Measurements from ENCODE around the gene LAPTM4A. TPM values are rescaled to one million over a fixed set of nuclear protein-coding genes. Genes with fewer than 3 reads are reported as not detected.
A peak's percentile ranks its signal among the peaks of the same experiment; 100 is the strongest.

LAPTM4A gene
- polyA plus RNA-seq, 2 of the 4 experiments (the other 2 are of a cell fraction) = 275 to 509 TPM

- TF ChIP-seq REST (IDR thresholded peaks at IDR 0.05) = no peak
- no peak for TF ChIP-seq CBX2 (IDR thresholded peaks at IDR 0.05; ENCODE audit: borderline replicate concordance, low read depth)
Measured at GRCh38 chr2:20064841-20065240, 13.4 kb upstream of the LAPTM4A start (continued).

- no peak for FAIRE-seq
- no peak for DNase-seq (ENCODE audit: low read depth in 1 of 2, low spot score in 1 of 2)
- CTCF ChIA-PET = interaction anchor here (1.5 to 1.8 kb wide), 3 partner anchors 26 to 109 kb away, joined by 3 to 4 read pairs (median 4); no protein-coding TSS in a partner anchor
- H3K4me1 ChIP-seq = peaks cover 25% of the 10 kb centered on the region
- no peak overlapping the region for H3K4me3 ChIP-seq
- no peak overlapping the region for H3K4me2 ChIP-seq
- POLR2A ChIA-PET = no interaction called here
- peaks cover 8% of the 10 kb centered on the region; the same call in 1 of the 3 replicates for H3K9me3 ChIP-seq
- no peak for ATAC-seq
- 85% methylated on average over 3 of the region's 3 CpGs for WGBS (ENCODE audit: missing lambda C conversion rate)
- peak overlapping the region in 1 of 2 experiments; percentile 81; a peak in 2 of 6 replicates for H3K27ac ChIP-seq
- TF ChIP-seq EHMT2 (IDR thresholded peaks at IDR 0.05; ENCODE audit: low read depth) = no peak
- TF ChIP-seq POLR2AphosphoS2 (conservative IDR thresholded peaks at IDR 0.05; ENCODE audit: low read length) = no peak
- no peak for TF ChIP-seq FOSB (CRISPR knock-in tag; IDR thresholded peaks at IDR 0.05)
- TF ChIP-seq JUN (IDR thresholded peaks at IDR 0.05) = no peak
- no peak for TF ChIP-seq CEBPB (IDR thresholded peaks at IDR 0.05)
- TF ChIP-seq PBX3 (IDR thresholded peaks at IDR 0.05) = no peak
- no peak for TF ChIP-seq ZNF302 (CRISPR knock-in tag; IDR thresholded peaks at IDR 0.05)
- TF ChIP-seq PHF8 (IDR thresholded peaks at IDR 0.05; ENCODE audit: borderline replicate concordance, low read depth) = no peak
- TF ChIP-seq ZFP36 (IDR thresholded peaks at IDR 0.05; ENCODE audit: borderline replicate concordance, partially characterized antibody) = no peak
Measured at GRCh38 chr2:20064421-20064820, 13.0 kb upstream of the LAPTM4A start.

GRCh38 chr2:20062615-20063545, 11.5 kb upstream of the LAPTM4A start:
- H3K4me2 ChIP-seq = no peak overlapping the region
- peaks cover 8% of the 10 kb centered on the region; the same call in 1 of the 3 replicates for H3K9me3 ChIP-seq
- ATAC-seq = no peak
- no peak overlapping the region; a peak in 1 of 6 replicates for H3K27ac ChIP-seq
- TF ChIP-seq BCL3 (IDR thresholded peaks at IDR 0.05) (no peak), FOSL2 (IDR thresholded peaks at IDR 0.05) (no peak), FOSL2 (CRISPR knock-in tag; IDR thresholded peaks at IDR 0.05) (no peak), GATA3 (IDR thresholded peaks at IDR 0.05; ENCODE audit: borderline replicate concordance) (no peak), EHF (CRISPR knock-in tag; IDR thresholded peaks at IDR 0.05) (no peak), PHF8 (IDR thresholded peaks at IDR 0.05; ENCODE audit: borderline replicate concordance, low read depth) (no peak), POLR2AphosphoS2 (conservative IDR thresholded peaks at IDR 0.05; ENCODE audit: low read length) (no peak), HOXB13 (CRISPR knock-in tag; IDR thresholded peaks at IDR 0.05; ENCODE audit: low read depth) (no peak), REST (IDR thresholded peaks at IDR 0.05) (no peak), CBX8 (IDR thresholded peaks at IDR 0.05) (no peak), ESRRA (IDR thresholded peaks at IDR 0.05; ENCODE audit: borderline replicate concordance, low read length) (no peak), EP300 (IDR thresholded peaks at IDR 0.05) (no peak), POLR2A (IDR thresholded peaks at IDR 0.05; ENCODE audit: low read length) (no peak), HOXA7 (CRISPR knock-in tag; IDR thresholded peaks at IDR 0.05) (no peak), FOSB (CRISPR knock-in tag; IDR thresholded peaks at IDR 0.05) (no peak), CBX2 (IDR thresholded peaks at IDR 0.05; ENCODE audit: borderline replicate concordance, low read depth) (no peak), E2F6 (IDR thresholded peaks at IDR 0.05; ENCODE audit: borderline replicate concordance, low read depth) (no peak)
- H3K4me3 ChIP-seq = no peak overlapping the region
- ChIA-PET CTCF (interaction anchor here (1.0 to 2.9 kb wide), 8 partner anchors 11 to 163 kb away, joined by 3 to 8 read pairs (median 4); no protein-coding TSS in a partner anchor), POLR2A (interaction anchor here (0.7 to 1.0 kb wide), 2 partner anchors 10 kb away, joined by 3 read pairs; no protein-coding TSS in a partner anchor)
- no peak for FAIRE-seq
- no peak for DNase-seq (ENCODE audit: low read depth in 1 of 2, low spot score in 1 of 2)
- peaks cover 22% of the 10 kb centered on the region for H3K4me1 ChIP-seq
- 60% methylated on average over 11 of the region's 11 CpGs for WGBS (ENCODE audit: missing lambda C conversion rate)

Data from A549 (cell line).